CD4-positive, alpha-beta T cell (primary cell): ENCODE data around the gene MT2A. TPM values are rescaled to one million over a fixed set of nuclear protein-coding genes. Genes with fewer than 3 reads are reported as not detected.

Experiments
- ATAC-seq: fragments of 200-7000 bp; cut with Tn5 transposase; one replicate; pipeline ENCODE4 v1.10.0; 2022; ENCODE audit warnings: mild to moderate bottlenecking; ENCODE audit not compliant: poor library complexity
- CTCF ChIA-PET: fragments of 350-600 bp; sonication (Branson Sonifier 250); formaldehyde crosslinking; loops from one replicate; lab custom pipeline; 2021; ENCODE audit warnings: antibody characterized with exemption, inconsistent platforms; lab: Charles Lee
- POLR2A ChIA-PET: fragments of 350-600 bp; sonication (Branson Sonifier 250); formaldehyde crosslinking; loops from one replicate; lab custom pipeline; 2021; ENCODE audit warnings: antibody characterized with exemption, inconsistent platforms; lab: Charles Lee
- DNase-seq, 14 experiments: peaks; one replicate each; pipeline ENCODE4 v3.0.0-alpha.2; 2013 to 2020; ENCODE audit warnings: mixed read lengths in 2 of 14
- H3K27ac ChIP-seq, 2 donors: one replicate each; pipeline versions ENCODE4 v1.5.1 to v1.7.0; 2013; ENCODE audit warnings: low read length in 2 of 2, low read depth in 1 of 2, mild to moderate bottlenecking in 1 of 2
- H3K27me3 ChIP-seq, 2 experiments: 1 replicate in 1 of 2; 2 replicates in 1 of 2; pipeline versions ENCODE4 v1.6.1 to v1.7.0; 2013; ENCODE audit warnings: low read length in 2 of 2, control low read depth in 1 of 2, mild to moderate bottlenecking in 1 of 2, moderate library complexity in 1 of 2; ENCODE audit not compliant: insufficient read depth in 2 of 2, control insufficient read depth in 1 of 2
- H3K36me3 ChIP-seq: one replicate; pipeline ENCODE4 v1.6.1; 2013; ENCODE audit warnings: low read length, control low read depth; ENCODE audit not compliant: insufficient read depth
- H3K4me1 ChIP-seq: one replicate; pipeline ENCODE4 v1.6.1; 2013; ENCODE audit warnings: low read length, control low read depth; ENCODE audit not compliant: insufficient read depth
- H3K4me3 ChIP-seq: one replicate; pipeline ENCODE4 v1.5.1; 2013; ENCODE audit warnings: mild to moderate bottlenecking, low read length, moderate library complexity
- H3K9me3 ChIP-seq, 2 experiments: 1 replicate in 1 of 2; 2 replicates in 1 of 2; pipeline versions ENCODE4 v1.6.1 to v1.7.0; 2013; ENCODE audit warnings: low read length in 2 of 2, mild to moderate bottlenecking in 2 of 2, control low read depth in 1 of 2, moderate library complexity in 1 of 2; ENCODE audit not compliant: control insufficient read depth in 1 of 2, insufficient read depth in 1 of 2
- H3K27ac Mint-ChIP-seq: one replicate; pipeline ENCODE4 v1.8.0; 2020; ENCODE audit warnings: mixed read lengths
- H3K27me3 Mint-ChIP-seq: one replicate; pipeline ENCODE4 v1.8.0; 2021; ENCODE audit warnings: mixed read lengths
- H3K36me3 Mint-ChIP-seq: one replicate; pipeline ENCODE4 v1.8.0; 2021; ENCODE audit warnings: low read depth, mixed read lengths
- H3K4me1 Mint-ChIP-seq: one replicate; pipeline ENCODE4 v1.8.0; 2021; ENCODE audit warnings: low read depth, mixed read lengths
- H3K4me3 Mint-ChIP-seq: one replicate; pipeline ENCODE4 v1.8.0; 2020; ENCODE audit warnings: mild to moderate bottlenecking, mixed read lengths
- H3K9me3 Mint-ChIP-seq: one replicate; pipeline ENCODE4 v1.8.0; 2020; ENCODE audit warnings: mixed read lengths
- intact Hi-C, 2 experiments: fragments of 100-400 bp; cut with DNase I in 1 of 2; cut with micrococcal nuclease in 1 of 2; formaldehyde crosslinking; loops; one replicate each; pipeline versions ENCODE4 v1.15.1 to v1.9.0; 2023 to 2025; cut with DNase I, micrococcal nuclease
- total RNA-seq, 174 experiments: library from RNA in 2 of 174; stranded (reverse) in 2 of 174; gene quantifications; one replicate each; pipeline ENCODE4 v1.2.3 and lab custom pipeline; 2021 to 2026
- TF ChIP-seq, protein P1 (sequence below): fragments of 200-600 bp; IDR thresholded peaks from one replicate; pipeline ENCODE4 v1.8.0; 2022; ENCODE audit warnings: antibody characterized with exemption, mild to moderate bottlenecking

Gene MT2A
- total RNA-seq, 2 experiments from 2014 or later, result 47.1 to 50.8 TPM

DNA sequence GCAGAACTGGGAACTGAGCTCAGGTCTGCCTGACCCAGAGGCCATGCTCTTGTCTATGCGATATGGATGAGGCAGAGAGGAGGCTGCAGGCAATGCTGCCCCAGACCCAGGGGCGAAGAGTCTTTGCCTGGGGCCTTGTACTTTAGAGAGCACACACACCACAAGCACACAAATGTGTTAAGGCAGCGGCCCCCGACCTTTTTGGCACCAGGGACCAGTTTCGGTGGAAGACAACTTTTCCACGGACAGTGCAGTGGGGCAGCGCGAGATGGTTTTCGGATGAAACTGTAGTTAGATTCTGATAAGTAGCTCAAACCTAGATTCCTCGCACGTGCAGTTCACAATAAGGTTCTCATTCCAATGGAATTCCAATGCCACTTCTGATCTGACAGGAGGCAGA lies 36.9 kb upstream of the MT2A start:
- no peaks in the 10 kb centered on the region for H3K4me1 ChIP-seq
- Mint-ChIP-seq H3K4me1 (peaks cover under 1% of the 10 kb centered on the region), H3K4me3 (no peak overlapping the region), H3K9me3 (peaks cover 2% of the 10 kb centered on the region), H3K27ac (no peak overlapping the region), H3K27me3 (no peaks in the 10 kb centered on the region), H3K36me3 (no peaks in the 10 kb centered on the region)
- CTCF ChIA-PET, result no interaction called here
- peaks cover 0 to 6% of the 10 kb centered on the region in 2 experiments for H3K9me3 ChIP-seq
- no peak overlapping the region for H3K27ac ChIP-seq
- no peak overlapping the region for H3K4me3 ChIP-seq
- POLR2A ChIA-PET, result no interaction called here
- ATAC-seq (no peak), DNase-seq (no peak)
- no peaks in the 10 kb centered on the region for H3K36me3 ChIP-seq
- no peaks in the 10 kb centered on the region for H3K27me3 ChIP-seq
- intact Hi-C loops, result loop anchor here in 1 of 2 experiments (10.0 kb wide), 1 partner anchor 627 kb away; no protein-coding TSS in a partner anchor
- TF ChIP-seq, protein P1, sequence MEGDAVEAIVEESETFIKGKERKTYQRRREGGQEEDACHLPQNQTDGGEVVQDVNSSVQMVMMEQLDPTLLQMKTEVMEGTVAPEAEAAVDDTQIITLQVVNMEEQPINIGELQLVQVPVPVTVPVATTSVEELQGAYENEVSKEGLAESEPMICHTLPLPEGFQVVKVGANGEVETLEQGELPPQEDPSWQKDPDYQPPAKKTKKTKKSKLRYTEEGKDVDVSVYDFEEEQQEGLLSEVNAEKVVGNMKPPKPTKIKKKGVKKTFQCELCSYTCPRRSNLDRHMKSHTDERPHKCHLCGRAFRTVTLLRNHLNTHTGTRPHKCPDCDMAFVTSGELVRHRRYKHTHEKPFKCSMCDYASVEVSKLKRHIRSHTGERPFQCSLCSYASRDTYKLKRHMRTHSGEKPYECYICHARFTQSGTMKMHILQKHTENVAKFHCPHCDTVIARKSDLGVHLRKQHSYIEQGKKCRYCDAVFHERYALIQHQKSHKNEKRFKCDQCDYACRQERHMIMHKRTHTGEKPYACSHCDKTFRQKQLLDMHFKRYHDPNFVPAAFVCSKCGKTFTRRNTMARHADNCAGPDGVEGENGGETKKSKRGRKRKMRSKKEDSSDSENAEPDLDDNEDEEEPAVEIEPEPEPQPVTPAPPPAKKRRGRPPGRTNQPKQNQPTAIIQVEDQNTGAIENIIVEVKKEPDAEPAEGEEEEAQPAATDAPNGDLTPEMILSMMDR, result no peak

- Mint-ChIP-seq H3K9me3 (peaks cover 2% of the 10 kb centered on the region), H3K36me3 (no peaks in the 10 kb centered on the region), H3K4me3 (no peak overlapping the region), H3K27ac (no peak overlapping the region), H3K27me3 (no peaks in the 10 kb centered on the region), H3K4me1 (peaks cover 9% of the 10 kb centered on the region)
- Histone ChIP-seq H3K4me1 (peaks cover 8% of the 10 kb centered on the region), H3K4me3 (no peak overlapping the region), H3K27me3 (no peaks in the 10 kb centered on the region), H3K9me3 (peaks cover 0 to 6% of the 10 kb centered on the region in 2 experiments), H3K36me3 (no peaks in the 10 kb centered on the region), H3K27ac (no peak overlapping the region)
- no peak for DNase-seq
- ChIA-PET CTCF (no interaction called here), POLR2A (no interaction called here)
- TF ChIP-seq, protein P1, result no peak
- no peak for ATAC-seq
- intact Hi-C loops, result loop anchor here (5.0 to 10.0 kb wide), 2 partner anchors 108 to 630 kb away; partner anchors contain the start of gene MT1X (in 1 of the 2)
Observed at GRCh38 chr16:56574625-56575024, 33.8 kb upstream of the MT2A start.

DNA sequence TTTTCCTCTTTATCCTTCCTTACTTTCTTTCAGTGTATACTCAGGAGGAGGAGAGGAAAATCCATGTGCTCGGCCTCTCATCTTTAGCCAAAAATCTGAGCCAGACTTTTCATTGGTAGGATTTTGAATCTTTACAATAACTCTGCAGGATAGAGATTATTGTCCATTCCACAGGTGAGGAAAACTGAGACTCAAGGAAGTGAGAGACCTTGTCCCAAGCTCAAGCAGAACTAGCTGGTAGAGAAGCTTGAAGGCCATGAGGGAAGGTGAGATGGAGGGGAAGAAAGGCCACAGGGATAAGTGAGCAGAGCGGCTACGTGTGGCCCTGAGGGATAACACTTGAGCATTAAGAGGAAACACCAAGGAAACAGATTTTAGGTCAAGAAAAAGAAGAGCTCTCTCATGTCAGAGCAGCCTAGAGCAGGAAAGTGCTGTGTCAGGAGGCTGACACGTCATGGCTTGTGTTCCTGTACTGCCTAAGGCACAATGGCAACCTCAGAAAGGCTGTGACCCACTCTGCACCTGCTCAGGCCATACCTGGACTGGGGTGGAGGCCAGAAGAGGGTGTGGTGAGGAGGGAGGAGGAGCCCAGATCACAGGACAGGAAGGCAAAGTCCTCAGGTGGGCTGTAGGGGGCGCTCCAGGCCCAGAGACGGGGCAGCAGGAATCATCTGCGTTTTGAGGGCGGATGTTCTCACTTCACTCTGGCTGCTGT lies 31.6 kb upstream of the MT2A start:
- peak; percentile 76 to 94 (median 86) for DNase-seq
- Histone ChIP-seq H3K27ac (no peak overlapping the region), H3K36me3 (no peaks in the 10 kb centered on the region), H3K9me3 (peaks cover 0 to 6% of the 10 kb centered on the region in 2 experiments), H3K4me1 (peaks cover 8% of the 10 kb centered on the region), H3K27me3 (no peaks in the 10 kb centered on the region), H3K4me3 (no peak overlapping the region)
- Mint-ChIP-seq H3K27me3 (no peaks in the 10 kb centered on the region), H3K9me3 (peaks cover 2% of the 10 kb centered on the region), H3K27ac (no peak overlapping the region), H3K4me3 (no peak overlapping the region), H3K36me3 (no peaks in the 10 kb centered on the region), H3K4me1 (peaks cover 9% of the 10 kb centered on the region)
- POLR2A ChIA-PET, result interaction anchor here (1.1 to 2.7 kb wide), 3 partner anchors 81 to 125 kb away, joined by 3 to 17 read pairs (median 4); no protein-coding TSS in a partner anchor
- TF ChIP-seq, protein P1, result peak; percentile 87
- CTCF ChIA-PET, result interaction anchor here (0.7 to 4.1 kb wide), 4 partner anchors 66 to 745 kb away, joined by 3 to 44 read pairs (median 8); partner anchors contain the start of gene MT1X
- peak; percentile 100 for ATAC-seq
- intact Hi-C loops, result loop anchor here (1.0 to 10.0 kb wide), 6 partner anchors 60 to 632 kb away; partner anchors contain the start of gene MT1X (in 1 of the 2)
